ENCODE data around the gene AAK1. TPM values are rescaled to one million over a fixed set of nuclear protein-coding genes. Genes with fewer than 3 reads are reported as not detected.
A peak's percentile ranks its signal among the peaks of the same experiment; 100 is the strongest.

Gene AAK1
- total and polyA plus RNA-seq, 10 of the 15 experiments (the other 5 are each of a cell fraction or from before 2014, with no cell fraction given), result 2.9 to 41.4 (median 17.5) TPM

DNA sequence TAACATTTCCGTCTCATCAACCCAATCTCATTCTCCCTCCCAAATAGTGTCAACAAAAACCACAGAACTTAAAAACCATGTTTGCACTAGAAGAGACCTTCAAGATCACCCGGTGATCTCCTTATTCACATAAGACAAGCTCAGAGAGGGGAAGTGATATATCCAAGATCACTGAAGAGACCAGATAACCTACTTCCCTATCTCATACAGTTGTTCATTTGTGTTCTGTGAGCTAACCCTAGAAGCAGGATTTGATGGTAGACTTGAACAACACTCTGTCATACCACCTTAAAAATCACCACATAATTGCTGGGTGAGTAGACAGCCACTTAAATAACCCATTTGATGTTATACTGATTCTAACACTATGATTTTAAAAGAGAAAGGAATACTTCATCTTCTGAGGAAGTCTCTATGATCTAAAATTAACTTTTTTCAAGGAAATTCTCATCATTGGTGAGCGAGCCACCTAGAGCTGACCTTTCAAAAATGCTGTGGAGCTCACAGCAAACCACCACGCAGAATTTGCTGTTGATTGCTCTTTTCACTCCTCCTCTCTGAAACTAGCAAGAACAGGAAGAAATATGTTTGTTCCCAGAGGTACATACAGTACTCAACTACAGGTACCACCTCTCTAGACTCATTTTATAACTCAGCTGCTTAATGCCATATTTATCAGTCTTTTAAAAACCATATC is 15.1 kb downstream of the AAK1 start:
- WGBS (ENCODE audit: insufficient coverage, insufficient replicate concordance, low lambda C conversion rate, missing lambda C conversion rate), result 49% methylated on average over 4 of the region's 4 CpGs

More for the DNA sequence above, 15.1 kb downstream of the AAK1 start:
- DNase-seq (ENCODE audit: low read depth, low spot score), result no peak
- H4K20me1 ChIP-seq (ENCODE audit: control insufficient read depth, insufficient read depth), result no peaks in the 10 kb centered on the region
- intact Hi-C loops (cut with micrococcal nuclease; ENCODE audit: unreplicated experiment), result no loop called here
- no peak overlapping the region for H2AFZ ChIP-seq (ENCODE audit: control insufficient read depth, low read depth, low read length)
- H3K9me3 ChIP-seq (replicated peaks; ENCODE audit: control insufficient read depth, insufficient read depth, low read length), result no peaks in the 10 kb centered on the region
- H3K36me3 ChIP-seq (ENCODE audit: control insufficient read depth in 2 of 2, insufficient read depth in 2 of 2, low read length in 1 of 2), result no peaks in the 10 kb centered on the region; a peak in 1 of 4 replicates
- H3K27ac ChIP-seq (ENCODE audit: control insufficient read depth, insufficient read depth), result no peak overlapping the region
- RAD21 ChIA-PET (ENCODE audit: unreplicated experiment), result interaction anchor here (0.6 to 1.4 kb wide), 3 partner anchors 10 to 46 kb away, joined by 3 to 7 read pairs (median 6); no protein-coding TSS in a partner anchor
- BruUV-seq (replicated peaks), result no TSS peak
- SMC1A ChIA-PET (ENCODE audit: uncharacterized antibody, unreplicated experiment), result interaction anchor here (0.6 to 2.4 kb wide), 9 partner anchors 9 to 377 kb away, joined by 3 to 11 read pairs (median 4); no protein-coding TSS in a partner anchor
- no peak overlapping the region for H3K9ac ChIP-seq (ENCODE audit: control insufficient read depth, insufficient read depth, low read length)
- no peak overlapping the region for H3K4me3 ChIP-seq
- in situ Hi-C loops (cut with MboI), result no loop called here
- peaks cover 11% of the 10 kb centered on the region for H3K4me1 ChIP-seq (ENCODE audit: control insufficient read depth, insufficient read depth, low read length)
- TF ChIP-seq SPI1 (IDR thresholded peaks at IDR 0.05; ENCODE audit: borderline replicate concordance, insufficient read depth, low read depth, low read length) (peak; percentile 66; the same call in 1 of the 2 replicates), RAD21 (IDR thresholded peaks at IDR 0.05; ENCODE audit: insufficient read depth, low read depth, low read length) (no peak), ZZZ3 (IDR thresholded peaks at IDR 0.05; ENCODE audit: control insufficient read depth, insufficient read length, low read depth) (no peak), E4F1 (IDR thresholded peaks at IDR 0.05; ENCODE audit: borderline replicate concordance, partially characterized antibody) (no peak), KDM1A (IDR thresholded peaks at IDR 0.05; ENCODE audit: borderline replicate concordance) (no peak)
- TF ChIP-seq, protein P1, sequence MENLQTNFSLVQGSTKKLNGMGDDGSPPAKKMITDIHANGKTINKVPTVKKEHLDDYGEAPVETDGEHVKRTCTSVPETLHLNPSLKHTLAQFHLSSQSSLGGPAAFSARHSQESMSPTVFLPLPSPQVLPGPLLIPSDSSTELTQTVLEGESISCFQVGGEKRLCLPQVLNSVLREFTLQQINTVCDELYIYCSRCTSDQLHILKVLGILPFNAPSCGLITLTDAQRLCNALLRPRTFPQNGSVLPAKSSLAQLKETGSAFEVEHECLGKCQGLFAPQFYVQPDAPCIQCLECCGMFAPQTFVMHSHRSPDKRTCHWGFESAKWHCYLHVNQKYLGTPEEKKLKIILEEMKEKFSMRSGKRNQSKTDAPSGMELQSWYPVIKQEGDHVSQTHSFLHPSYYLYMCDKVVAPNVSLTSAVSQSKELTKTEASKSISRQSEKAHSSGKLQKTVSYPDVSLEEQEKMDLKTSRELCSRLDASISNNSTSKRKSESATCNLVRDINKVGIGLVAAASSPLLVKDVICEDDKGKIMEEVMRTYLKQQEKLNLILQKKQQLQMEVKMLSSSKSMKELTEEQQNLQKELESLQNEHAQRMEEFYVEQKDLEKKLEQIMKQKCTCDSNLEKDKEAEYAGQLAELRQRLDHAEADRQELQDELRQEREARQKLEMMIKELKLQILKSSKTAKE (IDR thresholded peaks at IDR 0.05; ENCODE audit: low read depth, poor library complexity, severe bottlenecking), result no peak
- CTCF ChIA-PET, result interaction anchor here (1.5 to 3.4 kb wide), 3 partner anchors 10 to 63 kb away, joined by 3 to 22 read pairs (median 17); no protein-coding TSS in a partner anchor
- no peaks in the 10 kb centered on the region for H3K27me3 ChIP-seq (replicated peaks in 1 of 2; ENCODE audit: control insufficient read depth in 2 of 2, insufficient read depth in 2 of 2, low read length in 1 of 2)
- peak; percentile 62 for ATAC-seq
- FAIRE-seq, result no peak
- H3K79me2 ChIP-seq (ENCODE audit: control insufficient read depth, insufficient read depth, low read length), result peaks cover 28% of the 10 kb centered on the region
- POLR2A ChIA-PET, result interaction anchor here (1.0 to 1.2 kb wide), 2 partner anchors 9 to 13 kb away, joined by 4 read pairs; no protein-coding TSS in a partner anchor
- H3K4me2 ChIP-seq (ENCODE audit: control insufficient read depth, insufficient read depth), result peak overlapping the region; percentile 22; the same call in 1 of the 2 replicates

Data from GM12878 (cell line).